CD4-positive, alpha-beta T cell treated with Interferon alpha-2 for 1 hour (primary cell): ENCODE measurements around the gene NSMF.

ENCODE experiments used
- DNase-seq, 2 donors: peaks; one replicate each; pipeline ENCODE4 v3.0.0-alpha.2; 2020 to 2022

The NSMF gene

GRCh38 chr9:137445930-137446431, 13.2 kb downstream of the NSMF start:
- DNase-seq: no peak

- DNase-seq: peak; percentile 85 to 89
Observed at GRCh38 chr9:137445275-137445807, 13.8 kb downstream of the NSMF start.

GRCh38 chr9:137444106-137444790, 14.9 kb downstream of the NSMF start:
- no peak for DNase-seq

GRCh38 chr9:137441935-137442321, 17.2 kb downstream of the NSMF start:
- DNase-seq: no peak

GRCh38 chr9:137441289-137441934, 17.7 kb downstream of the NSMF start, which contains the start of gene ENTPD8:
Gene ENTPD8, minus strand, starts transcription at chr9:137441357. Its CDS starts 3,072 bp downstream, at chr9:137438285.
- no peak for DNase-seq

- no peak for DNase-seq
Observed at GRCh38 chr9:137439158-137439714, 19.9 kb downstream of the NSMF start.

- no peak for DNase-seq
Observed at GRCh38 chr9:137438591-137439157, 20.5 kb downstream of the NSMF start.

- DNase-seq: no peak
Observed at GRCh38 chr9:137437691-137438590, 21.2 kb downstream of the NSMF start.

- DNase-seq: no peak
Observed at GRCh38 chr9:137436761-137437600, 22.2 kb downstream of the NSMF start.

- DNase-seq: no peak
Observed at GRCh38 chr9:137435980-137436760, 23.0 kb downstream of the NSMF start.

GRCh38 chr9:137435381-137435891, 23.7 kb downstream of the NSMF start:
- no peak for DNase-seq

GRCh38 chr9:137434498-137435380, 24.4 kb downstream of the NSMF start:
- DNase-seq: no peak

GRCh38 chr9:137433916-137434431, 25.2 kb downstream of the NSMF start:
- DNase-seq: no peak

GRCh38 chr9:137433349-137433915, 25.7 kb downstream of the NSMF start:
- no peak for DNase-seq

GRCh38 chr9:137432687-137433348, 26.3 kb downstream of the NSMF start:
- DNase-seq: no peak

GRCh38 chr9:137431416-137431931, 27.7 kb downstream of the NSMF start:
- DNase-seq: no peak

- no peak for DNase-seq
Observed at GRCh38 chr9:137430723-137431415, 28.3 kb downstream of the NSMF start.
